Uterus (tissue), 4 donors: ENCODE results near the gene P2RY12. TPM values are rescaled to one million over a fixed set of nuclear protein-coding genes. Genes with fewer than 3 reads are reported as not detected.

Experiments
- DNase-seq, 2 donors: peaks; one replicate each; pipeline ENCODE4 v3.0.0-alpha.2; 2019 to 2020
- H3K27ac ChIP-seq, 2 donors: fragments of 200-600 bp; sonication (generic); 1 replicate in 1 of 2; 2 replicates in 1 of 2; pipeline ENCODE4 v1.5.1; 2016 to 2018
- H3K27me3 ChIP-seq, 2 donors: fragments of 200-600 bp; sonication (generic); one replicate each; pipeline ENCODE4 v1.5.1; 2018 to 2019; ENCODE audit warnings: control low read depth in 1 of 2
- H3K36me3 ChIP-seq, 2 donors: fragments of 200-600 bp; sonication (generic); one replicate each; pipeline ENCODE4 v1.5.1; 2019; ENCODE audit warnings: control low read depth in 1 of 2
- H3K4me1 ChIP-seq, 2 donors: fragments of 200-600 bp; sonication (generic); one replicate each; pipeline ENCODE4 v1.5.1; 2018 to 2019; ENCODE audit warnings: control low read depth in 1 of 2
- H3K4me3 ChIP-seq, 2 donors: fragments of 200-600 bp; sonication (generic); 1 replicate in 1 of 2; 2 replicates in 1 of 2; pipeline ENCODE4 v1.5.1; 2018 to 2019; ENCODE audit warnings: mild to moderate bottlenecking in 1 of 2
- H3K9me3 ChIP-seq, 2 donors: fragments of 200-600 bp; sonication (generic); one replicate each; pipeline ENCODE4 v1.5.1; 2019; ENCODE audit warnings: control low read depth in 1 of 2
- POLR2A ChIP-seq, 2 donors: fragments of 450-650 bp; IDR thresholded peaks; one replicate each; pipeline ENCODE4 v1.6.1; 2016; ENCODE audit warnings: antibody characterized with exemption in 2 of 2, mild to moderate bottlenecking in 1 of 2, moderate library complexity in 1 of 2
- intact Hi-C: fragments of 100-400 bp; cut with DNase I; formaldehyde crosslinking; loops from one replicate; pipeline ENCODE4 v1.15.1; 2023; ENCODE audit warnings: low total_unique reads
- total RNA-seq, 4 donors: library from RNA; depleted of rRNA in 3 of 4; stranded (reverse); fragments of >200 nt in 3 of 4; gene quantifications; one replicate each; pipeline versions ENCODE4 v1.1.0 to v1.2.4, GENCODE V29; 2014 to 2023
- TF ChIP-seq, protein P1 (sequence below), 4 experiments: fragments of 200-600 bp in 2 of 4; fragments of 450-650 bp in 2 of 4; sonication (generic) in 2 of 4; IDR thresholded peaks; one replicate each; pipeline ENCODE4 v1.5.1; 2016 to 2019; ENCODE audit warnings: antibody characterized with exemption in 4 of 4, mild to moderate bottlenecking in 2 of 4, moderate library complexity in 1 of 4
- donor health status: DM: yes; HTN: yes; CAD: no.

The P2RY12 gene
- total RNA-seq, 4 donors from 2014 or later: 0.95 to 6.2 (median 3.1) TPM; not detected in 1

DNA sequence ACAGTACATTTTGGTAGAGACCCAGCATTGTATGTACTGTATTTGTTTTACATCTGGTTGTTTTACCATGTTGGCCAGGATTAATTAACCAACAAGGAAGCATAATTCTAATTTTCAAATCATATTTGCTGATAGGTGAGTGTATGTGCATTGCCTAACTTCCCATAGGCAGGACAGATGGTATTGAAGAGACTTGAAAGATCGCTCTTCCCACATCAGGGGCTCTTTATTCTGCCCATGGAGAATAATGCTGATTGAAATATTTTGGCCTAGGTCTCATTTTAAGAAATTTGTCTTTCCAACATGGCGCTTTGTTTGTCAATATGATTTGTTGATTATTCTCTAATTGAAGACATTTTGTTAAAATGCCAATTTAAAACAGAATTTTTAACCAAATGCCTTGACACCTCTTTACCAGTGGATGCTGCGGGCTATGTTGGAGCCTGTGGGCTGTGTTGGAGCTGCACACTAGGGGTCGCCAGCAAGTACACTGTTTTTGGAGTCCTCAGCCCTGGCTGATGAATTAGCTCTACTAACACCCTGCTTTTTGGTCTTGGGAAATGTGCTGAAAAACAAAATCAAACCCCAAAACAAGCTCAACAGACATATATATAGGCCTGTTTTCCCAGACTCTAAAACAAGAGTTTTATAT is 5.3 kb downstream of the P2RY12 start:
- intact Hi-C loops: no loop called here
- no peaks in the 10 kb centered on the region for H3K4me1 ChIP-seq
- H3K36me3 ChIP-seq: no peaks in the 10 kb centered on the region
- H3K9me3 ChIP-seq: no peaks in the 10 kb centered on the region
- no peak overlapping the region for H3K4me3 ChIP-seq
- no peak overlapping the region for H3K27ac ChIP-seq
- no peaks in the 10 kb centered on the region for H3K27me3 ChIP-seq
- DNase-seq: no peak
- TF ChIP-seq, protein P1, sequence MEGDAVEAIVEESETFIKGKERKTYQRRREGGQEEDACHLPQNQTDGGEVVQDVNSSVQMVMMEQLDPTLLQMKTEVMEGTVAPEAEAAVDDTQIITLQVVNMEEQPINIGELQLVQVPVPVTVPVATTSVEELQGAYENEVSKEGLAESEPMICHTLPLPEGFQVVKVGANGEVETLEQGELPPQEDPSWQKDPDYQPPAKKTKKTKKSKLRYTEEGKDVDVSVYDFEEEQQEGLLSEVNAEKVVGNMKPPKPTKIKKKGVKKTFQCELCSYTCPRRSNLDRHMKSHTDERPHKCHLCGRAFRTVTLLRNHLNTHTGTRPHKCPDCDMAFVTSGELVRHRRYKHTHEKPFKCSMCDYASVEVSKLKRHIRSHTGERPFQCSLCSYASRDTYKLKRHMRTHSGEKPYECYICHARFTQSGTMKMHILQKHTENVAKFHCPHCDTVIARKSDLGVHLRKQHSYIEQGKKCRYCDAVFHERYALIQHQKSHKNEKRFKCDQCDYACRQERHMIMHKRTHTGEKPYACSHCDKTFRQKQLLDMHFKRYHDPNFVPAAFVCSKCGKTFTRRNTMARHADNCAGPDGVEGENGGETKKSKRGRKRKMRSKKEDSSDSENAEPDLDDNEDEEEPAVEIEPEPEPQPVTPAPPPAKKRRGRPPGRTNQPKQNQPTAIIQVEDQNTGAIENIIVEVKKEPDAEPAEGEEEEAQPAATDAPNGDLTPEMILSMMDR (IDR thresholded peaks at IDR 0.05): peak in 1 of 4 experiments; percentile 24
- no peak for TF ChIP-seq POLR2A (IDR thresholded peaks at IDR 0.05)

DNA sequence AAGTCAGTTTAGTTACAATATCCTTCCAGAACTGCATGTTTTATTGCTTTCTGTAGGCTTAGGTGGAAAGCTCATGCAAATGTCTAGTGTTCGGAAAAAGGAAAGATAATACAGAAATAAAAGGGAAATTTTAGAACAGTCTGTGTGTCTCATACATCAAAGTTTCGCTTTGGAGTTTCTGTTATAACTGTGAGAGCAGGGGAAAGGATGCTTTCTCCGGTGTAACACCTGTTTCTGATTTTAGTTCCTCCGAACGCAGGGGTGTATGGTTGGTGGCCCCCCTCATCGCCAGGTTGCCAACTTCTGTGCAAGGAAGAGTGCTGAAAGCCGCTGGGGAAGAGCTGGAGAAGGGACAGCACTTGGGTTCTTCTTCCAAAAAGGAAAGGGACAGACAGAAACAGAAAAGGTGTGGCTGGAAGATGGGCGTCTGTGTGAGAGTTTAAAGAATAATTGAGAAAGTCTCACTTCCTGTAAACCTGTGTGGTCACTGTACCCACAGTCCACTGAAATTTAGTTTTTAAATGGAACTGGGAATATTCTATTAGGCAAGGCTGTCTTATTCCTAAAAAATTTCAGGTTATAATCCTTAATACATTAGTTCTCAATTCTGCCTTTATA is 6.7 kb downstream of the P2RY12 start:
- no peak for DNase-seq
- no peak overlapping the region for H3K4me3 ChIP-seq
- intact Hi-C loops: no loop called here
- no peaks in the 10 kb centered on the region for H3K9me3 ChIP-seq
- H3K4me1 ChIP-seq: no peaks in the 10 kb centered on the region
- TF ChIP-seq POLR2A (IDR thresholded peaks at IDR 0.05): no peak
- TF ChIP-seq, protein P1 (IDR thresholded peaks at IDR 0.05): no peak
- no peak overlapping the region for H3K27ac ChIP-seq
- no peaks in the 10 kb centered on the region for H3K36me3 ChIP-seq
- no peaks in the 10 kb centered on the region for H3K27me3 ChIP-seq

DNA sequence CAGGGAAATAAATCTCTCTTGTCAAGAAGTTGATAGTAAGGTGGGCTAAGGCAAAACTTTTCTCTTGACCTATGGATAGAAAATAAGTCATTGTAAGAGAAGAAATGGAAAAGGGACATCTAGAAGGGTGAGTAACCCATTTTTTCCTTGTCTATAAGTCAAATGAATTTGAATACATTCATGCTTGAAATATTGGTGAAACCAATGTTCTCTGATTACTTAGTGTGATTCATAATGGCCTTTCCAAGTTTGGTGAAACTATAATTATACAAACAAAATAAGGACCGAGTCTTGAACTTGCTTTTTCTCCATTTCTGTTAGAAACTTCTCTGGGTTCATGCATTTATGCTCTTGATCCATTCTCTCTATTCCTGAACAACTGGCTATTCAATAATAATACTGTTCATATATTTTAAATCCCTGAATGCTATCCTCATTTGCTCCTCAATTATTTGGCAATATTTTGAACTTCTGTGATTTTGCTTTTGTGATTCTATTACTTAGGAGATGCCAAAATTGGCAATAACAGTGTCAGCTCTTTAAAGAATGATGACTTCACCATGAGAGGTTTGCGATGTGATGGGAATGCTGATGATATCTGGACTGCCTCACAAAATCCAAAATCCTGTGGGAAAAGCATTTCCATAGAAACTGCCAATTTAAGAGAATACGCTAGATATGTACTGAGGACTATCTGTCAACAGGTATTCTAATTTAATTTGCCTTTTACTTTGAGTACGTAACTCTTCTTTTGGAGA is 12.3 kb downstream of the P2RY12 start:
- H3K27me3 ChIP-seq: no peaks in the 10 kb centered on the region
- no peak for DNase-seq
- no peak overlapping the region for H3K4me3 ChIP-seq
- no peaks in the 10 kb centered on the region for H3K9me3 ChIP-seq
- intact Hi-C loops: no loop called here
- H3K36me3 ChIP-seq: no peaks in the 10 kb centered on the region
- no peaks in the 10 kb centered on the region for H3K4me1 ChIP-seq
- no peak overlapping the region for H3K27ac ChIP-seq
- no peak for TF ChIP-seq POLR2A (IDR thresholded peaks at IDR 0.05)
- TF ChIP-seq, protein P1 (IDR thresholded peaks at IDR 0.05): no peak

DNA sequence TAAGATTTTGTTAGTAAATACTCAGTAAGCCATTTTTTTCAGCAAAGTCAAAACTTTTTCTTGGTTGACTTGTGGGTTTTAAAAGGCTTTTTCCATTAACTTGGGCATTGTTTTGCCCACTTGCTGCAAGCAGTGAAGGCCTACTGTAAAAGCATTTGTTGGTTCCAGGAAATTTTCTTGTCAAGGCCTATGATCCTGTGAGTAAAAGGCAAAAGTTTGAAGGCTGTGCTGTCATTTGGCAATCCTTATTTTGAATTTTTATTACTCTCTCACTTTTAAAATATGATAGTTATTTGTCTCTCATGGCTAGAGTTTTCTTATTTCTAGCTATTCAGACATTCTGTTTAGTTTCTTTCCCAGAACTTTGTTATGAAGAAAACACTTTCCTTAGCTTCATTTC is 13.0 kb downstream of the P2RY12 start:
- H3K27me3 ChIP-seq: no peaks in the 10 kb centered on the region
- H3K4me1 ChIP-seq: no peaks in the 10 kb centered on the region
- intact Hi-C loops: no loop called here
- TF ChIP-seq, protein P1 (IDR thresholded peaks at IDR 0.05): no peak
- TF ChIP-seq POLR2A (IDR thresholded peaks at IDR 0.05): no peak
- no peaks in the 10 kb centered on the region for H3K9me3 ChIP-seq
- no peak for DNase-seq
- H3K36me3 ChIP-seq: no peaks in the 10 kb centered on the region
- H3K27ac ChIP-seq: no peak overlapping the region
- H3K4me3 ChIP-seq: no peak overlapping the region

DNA sequence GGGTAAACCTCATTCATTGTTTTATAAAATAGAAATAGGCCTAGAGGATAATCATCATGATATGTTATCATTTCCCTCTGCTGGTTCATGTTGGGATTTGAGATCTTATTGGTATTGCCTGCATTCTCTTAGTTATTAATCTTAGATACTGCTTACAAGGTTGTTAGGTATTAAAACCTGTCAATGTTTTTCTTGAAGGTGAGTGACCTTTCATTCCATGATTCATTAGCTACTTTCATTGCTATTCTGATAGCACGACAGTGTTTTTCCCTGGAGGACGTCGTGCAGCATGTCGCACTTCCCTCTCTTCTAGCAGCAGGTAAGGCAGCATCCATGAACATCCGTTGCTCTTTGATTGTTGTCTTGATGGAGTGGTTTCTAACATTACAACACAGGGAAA is 17.1 kb downstream of the P2RY12 start:
- Histone ChIP-seq H3K4me3 (no peak overlapping the region), H3K27me3 (no peaks in the 10 kb centered on the region), H3K9me3 (no peaks in the 10 kb centered on the region), H3K36me3 (no peaks in the 10 kb centered on the region), H3K27ac (no peak overlapping the region), H3K4me1 (no peaks in the 10 kb centered on the region)
- no peak for DNase-seq
- TF ChIP-seq, protein P1 (IDR thresholded peaks at IDR 0.05): no peak
- TF ChIP-seq POLR2A (IDR thresholded peaks at IDR 0.05): no peak
- intact Hi-C loops: no loop called here
